ENCODE measurements around the gene SFT2D3. TPM values are rescaled to one million over a fixed set of nuclear protein-coding genes. Genes with fewer than 3 reads are reported as not detected.

SFT2D3 gene
- total RNA-seq, 1 donor from 2014 or later, result 7.1 TPM

GRCh38 chr2:127661949-127662510 lies 39.3 kb upstream of the SFT2D3 start:
- no peaks in the 10 kb centered on the region for H3K27me3 Mint-ChIP-seq (ENCODE audit: low read depth)
- peaks cover 76% of the 10 kb centered on the region for H3K4me1 Mint-ChIP-seq (ENCODE audit: low read depth)

GRCh38 chr2:127662937-127663565 lies 38.2 kb upstream of the SFT2D3 start:
- H3K27me3 Mint-ChIP-seq (ENCODE audit: low read depth), result no peaks in the 10 kb centered on the region
- peaks cover 82% of the 10 kb centered on the region for H3K4me1 Mint-ChIP-seq (ENCODE audit: low read depth)
- peak overlapping the region; percentile 75 for H3K27ac Mint-ChIP-seq (ENCODE audit: unreplicated experiment)
- DNase-seq (ENCODE audit: low spot score), result peak; percentile 85
- H3K9me3 Mint-ChIP-seq (ENCODE audit: low read depth), result no peaks in the 10 kb centered on the region
- H3K4me3 Mint-ChIP-seq (ENCODE audit: unreplicated experiment), result peak overlapping the region; percentile 22
- peaks cover 2% of the 10 kb centered on the region for H3K36me3 Mint-ChIP-seq (ENCODE audit: low read depth)
- no peak for TF ChIP-seq CTCF (IDR thresholded peaks at IDR 0.05)

More at GRCh38 chr2:127661949-127662510, 39.3 kb upstream of the SFT2D3 start:
- TF ChIP-seq CTCF (IDR thresholded peaks at IDR 0.05), result peak; percentile 15
- Mint-ChIP-seq H3K36me3 (ENCODE audit: low read depth) (peaks cover 2% of the 10 kb centered on the region), H3K4me3 (ENCODE audit: unreplicated experiment) (no peak overlapping the region), H3K9me3 (ENCODE audit: low read depth) (no peaks in the 10 kb centered on the region), H3K27ac (ENCODE audit: unreplicated experiment) (peak overlapping the region; percentile 89)
- peak; percentile 66 for DNase-seq (ENCODE audit: low spot score)

- peak overlapping the region; percentile 33 for H3K4me3 Mint-ChIP-seq (ENCODE audit: unreplicated experiment)
- peaks cover 81% of the 10 kb centered on the region for H3K4me1 Mint-ChIP-seq (ENCODE audit: low read depth)
- TF ChIP-seq CTCF (IDR thresholded peaks at IDR 0.05), result no peak
- H3K27ac Mint-ChIP-seq (ENCODE audit: unreplicated experiment), result peak overlapping the region; percentile 75
- H3K27me3 Mint-ChIP-seq (ENCODE audit: low read depth), result no peaks in the 10 kb centered on the region
- H3K36me3 Mint-ChIP-seq (ENCODE audit: low read depth), result peaks cover 2% of the 10 kb centered on the region
- peak; percentile 44 for DNase-seq (ENCODE audit: low spot score)
- no peaks in the 10 kb centered on the region for H3K9me3 Mint-ChIP-seq (ENCODE audit: low read depth)
Measured at GRCh38 chr2:127663566-127664064, 37.7 kb upstream of the SFT2D3 start.

- peaks cover 80% of the 10 kb centered on the region for H3K4me1 Mint-ChIP-seq (ENCODE audit: low read depth)
- H3K9me3 Mint-ChIP-seq (ENCODE audit: low read depth), result no peaks in the 10 kb centered on the region
- peak; percentile 84 for DNase-seq (ENCODE audit: low spot score)
- peaks cover 2% of the 10 kb centered on the region for H3K36me3 Mint-ChIP-seq (ENCODE audit: low read depth)
- H3K4me3 Mint-ChIP-seq (ENCODE audit: unreplicated experiment), result peak overlapping the region; percentile 55
- H3K27ac Mint-ChIP-seq (ENCODE audit: unreplicated experiment), result peak overlapping the region; percentile 67
- TF ChIP-seq CTCF (IDR thresholded peaks at IDR 0.05), result no peak
- no peaks in the 10 kb centered on the region for H3K27me3 Mint-ChIP-seq (ENCODE audit: low read depth)
Measured at GRCh38 chr2:127664065-127664894, 37.0 kb upstream of the SFT2D3 start.

GRCh38 chr2:127664895-127665225 lies 36.4 kb upstream of the SFT2D3 start:
- TF ChIP-seq CTCF (IDR thresholded peaks at IDR 0.05), result no peak
- H3K36me3 Mint-ChIP-seq (ENCODE audit: low read depth), result peaks cover 2% of the 10 kb centered on the region
- H3K4me3 Mint-ChIP-seq (ENCODE audit: unreplicated experiment), result peak overlapping the region; percentile 55
- H3K4me1 Mint-ChIP-seq (ENCODE audit: low read depth), result peaks cover 78% of the 10 kb centered on the region
- no peaks in the 10 kb centered on the region for H3K27me3 Mint-ChIP-seq (ENCODE audit: low read depth)
- no peak for DNase-seq (ENCODE audit: low spot score)
- peak overlapping the region; percentile 17 for H3K27ac Mint-ChIP-seq (ENCODE audit: unreplicated experiment)
- no peaks in the 10 kb centered on the region for H3K9me3 Mint-ChIP-seq (ENCODE audit: low read depth)

Data from chondrocyte (in vitro differentiated cells).